ENCODE results near the gene RBMS1.

DNA sequence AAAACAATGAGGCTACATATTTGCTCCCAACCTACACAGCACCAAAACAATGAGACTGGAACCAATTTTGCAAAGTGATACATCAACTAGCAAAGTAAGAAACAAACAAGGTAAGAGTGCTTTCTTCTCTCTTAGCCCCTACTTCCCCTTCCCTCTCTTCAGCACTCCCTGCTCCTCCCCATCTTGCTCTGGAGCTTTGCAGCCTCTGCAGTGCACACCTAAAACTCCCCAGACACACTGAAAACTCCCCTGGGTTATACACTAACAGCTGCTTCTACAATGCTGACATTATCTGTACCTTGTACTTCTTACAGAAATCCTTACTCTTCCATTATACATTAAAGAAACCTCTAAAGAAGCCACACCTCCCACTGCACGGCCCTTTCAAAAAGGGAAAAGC is 93.7 kb downstream of the RBMS1 start:
- TF ChIP-seq, protein P1, sequence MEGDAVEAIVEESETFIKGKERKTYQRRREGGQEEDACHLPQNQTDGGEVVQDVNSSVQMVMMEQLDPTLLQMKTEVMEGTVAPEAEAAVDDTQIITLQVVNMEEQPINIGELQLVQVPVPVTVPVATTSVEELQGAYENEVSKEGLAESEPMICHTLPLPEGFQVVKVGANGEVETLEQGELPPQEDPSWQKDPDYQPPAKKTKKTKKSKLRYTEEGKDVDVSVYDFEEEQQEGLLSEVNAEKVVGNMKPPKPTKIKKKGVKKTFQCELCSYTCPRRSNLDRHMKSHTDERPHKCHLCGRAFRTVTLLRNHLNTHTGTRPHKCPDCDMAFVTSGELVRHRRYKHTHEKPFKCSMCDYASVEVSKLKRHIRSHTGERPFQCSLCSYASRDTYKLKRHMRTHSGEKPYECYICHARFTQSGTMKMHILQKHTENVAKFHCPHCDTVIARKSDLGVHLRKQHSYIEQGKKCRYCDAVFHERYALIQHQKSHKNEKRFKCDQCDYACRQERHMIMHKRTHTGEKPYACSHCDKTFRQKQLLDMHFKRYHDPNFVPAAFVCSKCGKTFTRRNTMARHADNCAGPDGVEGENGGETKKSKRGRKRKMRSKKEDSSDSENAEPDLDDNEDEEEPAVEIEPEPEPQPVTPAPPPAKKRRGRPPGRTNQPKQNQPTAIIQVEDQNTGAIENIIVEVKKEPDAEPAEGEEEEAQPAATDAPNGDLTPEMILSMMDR (IDR thresholded peaks at IDR 0.05): no peak
- no peak for TF ChIP-seq POLR2A (IDR thresholded peaks at IDR 0.05)

Data from right lobe of liver (tissue), 4 donors.